ENCODE data around the gene PNP.
A peak's percentile ranks its signal among the peaks of the same experiment; 100 is the strongest.

PNP gene

GRCh38 chr14:20455355-20456300, 13.6 kb upstream of the PNP start:
- peak; percentile 96 for DNase-seq

- DNase-seq: no peak
Observed at GRCh38 chr14:20456971-20457370, 12.2 kb upstream of the PNP start.

GRCh38 chr14:20458031-20458789, 11.0 kb upstream of the PNP start:
- DNase-seq: no peak

- no peak for DNase-seq
Observed at GRCh38 chr14:20460458-20461224, 8.6 kb upstream of the PNP start.

- DNase-seq: peak; percentile 100
Observed at GRCh38 chr14:20461225-20462141, 7.7 kb upstream of the PNP start, which contains the start of gene PIP4P1. PIP4P1 (minus strand) TSS chr14:20461434; CDS start chr14:20461325, 109 bp downstream.

GRCh38 chr14:20468764-20469241, 403 bp upstream of the PNP start:
- DNase-seq: no peak

GRCh38 chr14:20469890-20470602, 840 bp downstream of the PNP start:
- DNase-seq: peak; percentile 78

- no peak for DNase-seq
Observed at GRCh38 chr14:20470603-20470901, 1.3 kb downstream of the PNP start.

- DNase-seq: peak; percentile 72
Observed at GRCh38 chr14:20472536-20473169, 3.4 kb downstream of the PNP start.

GRCh38 chr14:20476776-20477175, 7.6 kb downstream of the PNP start:
- DNase-seq: peak; percentile 86

GRCh38 chr14:20477211-20477876, 8.1 kb downstream of the PNP start:
- peak; percentile 99 for DNase-seq

GRCh38 chr14:20478894-20479293, 9.7 kb downstream of the PNP start:
- DNase-seq: peak; percentile 69

GRCh38 chr14:20482382-20482781, 13.2 kb downstream of the PNP start:
- DNase-seq: peak; percentile 81

- no peak for DNase-seq
Observed at GRCh38 chr14:20485900-20486299, 16.7 kb downstream of the PNP start.

- peak; percentile 62 for DNase-seq
Observed at GRCh38 chr14:20486684-20487395, 17.6 kb downstream of the PNP start.

GRCh38 chr14:20487396-20487725, 18.2 kb downstream of the PNP start:
- no peak for DNase-seq

GRCh38 chr14:20489093-20489994, 20.1 kb downstream of the PNP start:
- peak; percentile 52 for DNase-seq

GRCh38 chr14:20490563-20490962, 21.4 kb downstream of the PNP start:
- DNase-seq: no peak

Data from hematopoietic multipotent progenitor cell treated with erythropoietin and hydrocortisone succinate and interleukin-3 and kit ligand, for 8 days (in vitro differentiated cells).